Left cardiac atrium (tissue), 4 donors: Measurements from ENCODE around the gene SLC35E1. TPM values are rescaled to one million over a fixed set of nuclear protein-coding genes. Genes with fewer than 3 reads are reported as not detected.
"Not testable (repeated sequence)": the region's sequence is repeated elsewhere in the genome, so short reads cannot be mapped to it uniquely, and the experiment has no call there.

ENCODE experiments used
- ATAC-seq, 2 donors: fragments of 200-7000 bp; cut with Tn5 transposase; one replicate each; pipeline ENCODE4 v1.9.1; 2020; ENCODE audit warnings: mild to moderate bottlenecking in 2 of 2, moderate library complexity in 2 of 2
- DNase-seq: peaks from one replicate; pipeline ENCODE4 v3.0.0-alpha.2; 2020
- intact Hi-C, 2 donors: fragments of 100-400 bp; cut with DNase I; formaldehyde crosslinking; loops; one replicate each; pipeline versions ENCODE4 v1.14.1 to v1.15.1; 2022 to 2023
- total RNA-seq, 2 donors: library from RNA; stranded (reverse); fragmentation: NEBNext Ultra II Directional; extraction: Animal tissue kit (Norgen Biotek cat#: 25700); gene quantifications; one replicate each; pipeline ENCODE4 v1.2.1, GENCODE V29; 2021
- donor health status: DM: no; HTN: yes; CAD: no.
- donor health status: DM: no; HTN: yes; CAD: no; lungs with severe emphysema.
- donor health status: DM: yes; HTN: yes; CAD: no.
- donor health status: Dilated cardiomyopathy.

Gene SLC35E1
- total RNA-seq, 2 donors from 2014 or later = 27.3 to 28.1 TPM

DNA sequence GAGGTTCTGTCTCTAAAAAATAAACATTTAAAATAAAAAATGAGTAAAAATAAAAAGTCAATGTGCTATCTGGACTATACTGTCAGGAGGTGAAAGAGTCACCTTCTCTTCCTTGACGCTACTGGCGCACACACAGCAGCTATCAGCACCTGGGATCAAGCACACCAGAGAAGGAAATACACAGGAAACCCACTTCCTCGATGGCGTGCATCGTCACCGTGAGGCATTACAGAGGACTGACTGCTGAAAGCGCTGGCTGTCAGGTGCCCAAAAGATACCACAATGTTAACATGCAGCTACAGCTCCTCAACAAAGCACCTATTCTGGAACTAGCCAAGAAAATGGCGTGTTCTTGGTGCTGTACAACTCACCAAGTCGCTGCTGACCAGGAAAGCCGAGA is 6.1 kb downstream of the SLC35E1 start:
- intact Hi-C loops = no loop called here
- DNase-seq (no peak), ATAC-seq (peak; percentile 24 to 70)

- no peak for DNase-seq
- ATAC-seq = no peak
- intact Hi-C loops = no loop called here
Measured at GRCh38 chr19:16564842-16565241, 7.4 kb downstream of the SLC35E1 start.

GRCh38 chr19:16562608-16563025 is 9.6 kb downstream of the SLC35E1 start:
- ATAC-seq (no peak), DNase-seq (no peak)
- intact Hi-C loops = no loop called here

DNA sequence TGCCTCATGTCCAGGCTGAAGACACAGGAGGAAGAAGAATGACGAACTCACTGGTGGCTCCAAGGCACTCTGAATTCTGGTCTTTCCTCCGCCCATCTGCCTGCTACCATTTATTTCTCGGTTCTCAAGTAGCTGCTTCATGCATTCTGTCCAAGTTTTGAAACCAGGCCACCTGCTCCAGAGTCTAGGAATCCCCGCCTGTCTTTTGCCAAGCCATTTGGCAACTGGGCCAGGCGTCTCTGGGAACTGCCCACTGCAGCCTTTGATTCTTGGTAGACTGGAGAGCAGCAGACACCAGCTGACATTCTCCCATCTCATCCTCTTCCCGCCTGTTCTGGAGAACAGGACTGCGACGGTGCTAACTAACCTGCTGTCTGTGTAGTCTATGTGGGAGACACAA is 10.8 kb downstream of the SLC35E1 start:
- intact Hi-C loops = no loop called here
- no peak for ATAC-seq
- DNase-seq = no peak

- no peak for DNase-seq
- intact Hi-C loops = no loop called here
- ATAC-seq = no peak
Measured at GRCh38 chr19:16559780-16560276, 12.4 kb downstream of the SLC35E1 start.

DNA sequence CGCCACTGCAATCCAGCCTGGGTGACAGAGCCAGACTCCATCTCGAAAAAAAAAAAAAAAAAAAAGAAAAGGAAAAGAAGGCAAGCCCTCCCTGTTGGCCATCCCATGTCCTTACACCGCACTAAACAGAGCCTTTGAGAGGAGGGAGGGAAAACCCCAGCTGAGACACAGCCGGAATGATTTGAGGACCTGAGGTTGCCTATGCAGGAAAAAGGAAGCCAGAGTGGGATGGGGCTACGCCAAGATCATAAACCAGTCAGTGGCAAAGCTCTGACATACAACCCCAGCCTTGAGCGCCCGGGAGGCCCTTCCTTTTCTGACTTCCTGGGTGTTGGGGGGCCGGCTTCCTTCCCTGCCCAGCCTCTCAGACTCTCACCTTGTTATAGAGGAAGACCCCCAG is 17.4 kb downstream of the SLC35E1 start:
- ATAC-seq = no peak
- intact Hi-C loops = no loop called here
- DNase-seq = no peak

DNA sequence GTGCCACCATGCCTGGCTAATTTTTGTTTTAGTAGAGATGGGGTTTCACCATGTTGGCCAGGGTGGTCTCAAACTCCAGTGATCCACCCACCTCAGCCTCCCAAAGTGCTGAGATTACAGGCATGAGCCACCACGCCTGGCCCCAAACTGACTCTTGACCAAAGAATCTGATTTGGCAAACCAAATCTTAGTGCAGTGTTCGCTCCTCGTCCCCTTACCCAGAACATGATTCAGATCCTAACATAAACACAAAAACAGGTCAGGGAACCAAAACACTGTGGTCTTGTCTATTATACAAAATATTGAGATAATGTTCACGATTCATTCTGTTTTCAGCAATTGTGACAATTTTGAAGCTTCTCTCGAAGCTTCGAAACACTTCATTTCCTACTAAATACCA is 20.3 kb downstream of the SLC35E1 start:
- ATAC-seq, DNase-seq, intact Hi-C loops: not testable (repeated sequence)

DNA sequence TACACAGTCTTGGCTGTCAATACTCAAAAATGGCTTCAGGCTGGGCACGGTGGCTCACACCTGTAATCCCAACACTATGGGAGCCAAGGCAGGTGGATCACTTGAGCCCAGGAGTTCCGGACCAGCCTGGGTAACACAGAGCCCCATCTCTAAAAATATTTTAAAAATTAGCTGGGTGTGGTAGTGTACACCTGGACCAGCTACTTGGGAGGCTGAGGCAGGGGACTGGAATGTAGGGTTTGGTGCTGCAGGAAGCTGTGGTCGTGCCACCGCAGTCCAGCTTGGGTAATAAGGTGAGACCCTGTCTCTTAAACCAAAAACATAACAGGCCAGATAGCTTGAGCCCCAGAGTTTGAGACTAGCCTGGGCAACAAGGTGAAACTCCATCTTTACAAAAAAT is 23.3 kb downstream of the SLC35E1 start:
- ATAC-seq = no peak
- intact Hi-C loops = no loop called here
- DNase-seq = no peak

DNA sequence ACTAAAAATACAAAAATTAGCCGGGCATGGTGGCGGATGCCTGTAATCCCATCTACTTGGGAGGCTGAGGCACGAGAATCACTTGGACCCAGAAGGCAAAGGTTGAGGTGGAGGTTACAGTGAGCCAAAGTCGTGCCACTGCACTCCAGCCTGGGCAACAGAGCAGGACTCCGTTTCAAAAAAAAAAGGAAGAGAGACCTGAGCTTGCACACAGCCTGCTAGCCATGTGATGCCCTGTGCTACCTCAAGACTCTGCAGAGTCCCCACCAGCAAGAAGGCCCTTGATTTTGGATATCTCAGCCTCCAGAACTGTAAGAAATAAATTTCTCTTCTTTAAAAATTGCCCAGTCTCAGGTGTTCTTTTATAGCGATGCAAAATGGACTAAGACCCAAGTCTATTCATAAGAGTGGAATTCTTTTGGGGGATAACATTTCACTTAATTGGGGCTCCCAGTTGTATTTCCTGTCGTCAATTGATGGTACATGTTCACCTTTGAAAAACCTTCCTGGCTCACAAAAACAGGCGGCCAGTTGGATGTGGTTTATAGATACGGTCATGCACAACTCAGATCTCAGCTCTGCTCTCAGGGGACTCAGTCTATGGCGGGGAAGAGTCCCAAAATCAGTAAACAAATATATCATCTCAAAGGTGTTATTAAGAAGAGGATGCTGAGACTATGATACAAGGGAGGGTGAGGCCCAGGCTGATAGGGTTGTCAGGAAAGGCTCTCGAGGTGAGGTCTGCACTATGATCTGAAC is 27.6 kb downstream of the SLC35E1 start:
- no peak for ATAC-seq
- no peak for DNase-seq
- intact Hi-C loops = no loop called here

- DNase-seq, intact Hi-C loops, ATAC-seq: not testable (repeated sequence)
Measured at GRCh38 chr19:16543734-16544133, 28.5 kb downstream of the SLC35E1 start.

DNA sequence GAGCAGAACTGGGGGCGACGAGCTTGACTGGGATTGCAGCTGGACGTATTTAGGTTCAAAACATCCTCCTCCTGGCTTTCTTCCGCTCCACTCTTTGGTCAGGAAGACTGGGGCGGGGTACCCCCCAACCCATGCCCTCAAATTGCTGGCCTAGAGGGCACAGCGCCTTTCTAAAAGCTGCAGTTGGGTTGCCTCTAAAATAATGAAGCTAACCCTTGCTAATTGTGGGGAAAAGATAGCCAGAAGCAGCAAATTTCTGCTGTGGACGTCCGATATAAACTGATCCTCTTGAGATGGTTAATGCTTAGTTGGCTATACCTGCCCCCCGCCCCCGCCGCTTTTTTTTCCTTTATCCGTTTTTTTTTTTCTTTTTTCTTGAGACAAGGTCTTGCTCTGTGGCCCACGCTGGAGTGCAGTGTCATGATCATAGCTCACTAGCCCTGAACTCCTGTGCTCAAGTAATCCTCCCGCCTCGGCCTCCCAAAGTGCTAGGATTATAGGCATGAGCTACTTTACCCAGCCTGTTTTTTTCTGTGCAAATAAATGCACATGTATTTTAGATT is 29.2 kb downstream of the SLC35E1 start:
- intact Hi-C loops = no loop called here
- ATAC-seq (no peak), DNase-seq (no peak)

GRCh38 chr19:16542045-16542909 is 29.9 kb downstream of the SLC35E1 start, which contains the start of gene CHERP:
Gene CHERP (minus strand): TSS chr19:16542437. CDS start chr19:16542378, 59 bp downstream.
- ATAC-seq = peak; percentile 97 to 98
- intact Hi-C loops = no loop called here
- peak; percentile 95 for DNase-seq

GRCh38 chr19:16541526-16542044 is 30.6 kb downstream of the SLC35E1 start:
- intact Hi-C loops = no loop called here
- DNase-seq = no peak

GRCh38 chr19:16540948-16541347 is 31.3 kb downstream of the SLC35E1 start:
- intact Hi-C loops = no loop called here
- ATAC-seq (no peak), DNase-seq (no peak)

More at GRCh38 chr19:16541526-16542044, 30.6 kb downstream of the SLC35E1 start:
- no peak for ATAC-seq

DNA sequence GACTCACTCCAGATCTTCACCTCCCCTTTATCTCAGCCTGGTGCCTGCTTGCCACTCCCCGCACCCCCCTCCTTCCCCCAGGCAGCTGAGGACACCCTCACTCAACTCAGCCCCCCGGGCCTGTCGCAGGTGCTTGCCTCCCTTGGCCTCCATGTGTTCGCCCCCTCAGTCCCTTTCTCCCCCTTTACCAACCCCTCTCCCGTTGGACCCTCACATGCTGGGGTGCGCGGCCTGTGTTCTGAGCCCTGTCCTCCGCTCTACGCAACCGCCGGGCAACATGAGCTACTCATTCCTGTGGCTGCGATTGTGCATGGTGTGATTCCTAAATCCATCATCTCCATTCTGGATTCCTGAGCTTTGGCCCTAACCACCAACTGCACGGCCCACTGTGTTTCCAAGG is 35.1 kb downstream of the SLC35E1 start:
- DNase-seq = no peak
- intact Hi-C loops = no loop called here
- no peak for ATAC-seq

- intact Hi-C loops = no loop called here
- no peak for ATAC-seq
- no peak for DNase-seq
Measured at GRCh38 chr19:16536130-16536529, 36.1 kb downstream of the SLC35E1 start.

- DNase-seq = no peak
- intact Hi-C loops = no loop called here
Measured at GRCh38 chr19:16535381-16535780, 36.8 kb downstream of the SLC35E1 start.

GRCh38 chr19:16532440-16533234 is 39.6 kb downstream of the SLC35E1 start:
- intact Hi-C loops = no loop called here
- no peak for ATAC-seq
- DNase-seq = no peak

More at GRCh38 chr19:16535381-16535780, 36.8 kb downstream of the SLC35E1 start:
- no peak for ATAC-seq

DNA sequence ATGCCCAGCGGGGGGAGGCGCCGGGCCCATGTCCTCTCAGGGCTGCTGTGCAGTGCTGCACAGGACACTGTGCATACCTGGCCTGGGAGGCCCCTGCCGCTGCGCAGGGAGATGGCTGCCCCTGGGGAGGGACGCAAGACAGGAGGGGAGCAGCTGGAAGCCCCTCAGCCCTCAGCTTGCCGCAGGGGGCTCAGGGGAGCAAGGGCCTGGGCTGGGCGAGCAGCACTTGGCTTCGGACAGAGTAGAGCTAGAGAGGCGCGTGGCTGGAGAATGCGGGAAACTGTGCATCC is 40.9 kb downstream of the SLC35E1 start:
- no peak for DNase-seq
- no peak for ATAC-seq
- intact Hi-C loops = no loop called here
